Ascending aorta (tissue), 2 donors: ENCODE data around the gene CAMTA1. TPM values are rescaled to one million over a fixed set of nuclear protein-coding genes. Genes with fewer than 3 reads are reported as not detected.

Experiments
- DNase-seq, 2 donors: peaks; one replicate each; pipeline ENCODE4 v3.0.0-alpha.2; 2019; ENCODE audit warnings: low spot score in 2 of 2
- H3K27ac ChIP-seq, 2 donors: fragments of 200-600 bp; sonication (generic); one replicate each; pipeline ENCODE4 v1.5.1; 2016 to 2017; ENCODE audit warnings: mild to moderate bottlenecking in 1 of 2
- H3K27me3 ChIP-seq: fragments of 200-600 bp; sonication (generic); one replicate; pipeline ENCODE4 v1.5.1; 2017
- H3K36me3 ChIP-seq, 2 donors: fragments of 200-600 bp; sonication (generic); one replicate each; pipeline ENCODE4 v1.5.1; 2016
- H3K4me1 ChIP-seq, 2 donors: fragments of 200-600 bp; sonication (generic); one replicate each; pipeline ENCODE4 v1.5.1; 2016 to 2017; ENCODE audit warnings: mild to moderate bottlenecking in 1 of 2
- H3K4me3 ChIP-seq, 2 donors: fragments of 200-600 bp; sonication (generic); one replicate each; pipeline ENCODE4 v1.5.1; 2016 to 2017; ENCODE audit warnings: mild to moderate bottlenecking in 1 of 2
- H3K9me3 ChIP-seq, 2 donors: fragments of 200-600 bp; sonication (generic); one replicate each; pipeline ENCODE4 v1.5.1; 2016
- CTCF ChIP-seq, 3 experiments: fragments of 200-600 bp in 2 of 3; fragments of 450-650 bp in 1 of 3; sonication (generic) in 2 of 3; IDR thresholded peaks; one replicate each; pipeline ENCODE4 v1.5.1; 2016 to 2019; ENCODE audit warnings: antibody characterized with exemption in 3 of 3, mild to moderate bottlenecking in 1 of 3, moderate library complexity in 1 of 3
- intact Hi-C: fragments of 100-400 bp; cut with DNase I; formaldehyde crosslinking; loops from one replicate; pipeline ENCODE4 v1.15.1; 2023
- total RNA-seq: library from RNA; depleted of rRNA; stranded (reverse); fragments of >200 nt; gene quantifications from one replicate; pipeline ENCODE4 v1.1.0, GENCODE V29; 2016

The CAMTA1 gene
- total RNA-seq, 1 donor from 2014 or later, result 53.3 TPM

- no peaks in the 10 kb centered on the region for H3K4me1 ChIP-seq
- no peak overlapping the region for H3K4me3 ChIP-seq
- no peaks in the 10 kb centered on the region for H3K36me3 ChIP-seq
- H3K27ac ChIP-seq, result no peak overlapping the region
- DNase-seq, result no peak
- H3K9me3 ChIP-seq, result no peaks in the 10 kb centered on the region
- intact Hi-C loops, result no loop called here
- H3K27me3 ChIP-seq, result no peaks in the 10 kb centered on the region
- no peak for TF ChIP-seq CTCF (IDR thresholded peaks at IDR 0.05)
Measured at GRCh38 chr1:7624791-7625355, 839.6 kb downstream of the CAMTA1 start.

GRCh38 chr1:7625401-7625800, 840.1 kb downstream of the CAMTA1 start:
- H3K4me1 ChIP-seq, result no peaks in the 10 kb centered on the region
- no peak overlapping the region for H3K27ac ChIP-seq
- no peak for DNase-seq
- no peak overlapping the region for H3K4me3 ChIP-seq
- no peak for TF ChIP-seq CTCF (IDR thresholded peaks at IDR 0.05)
- no peaks in the 10 kb centered on the region for H3K27me3 ChIP-seq
- no peaks in the 10 kb centered on the region for H3K36me3 ChIP-seq
- intact Hi-C loops, result no loop called here
- no peaks in the 10 kb centered on the region for H3K9me3 ChIP-seq

- intact Hi-C loops, result no loop called here
- Histone ChIP-seq H3K4me1 (no peaks in the 10 kb centered on the region), H3K36me3 (no peaks in the 10 kb centered on the region), H3K4me3 (no peak overlapping the region), H3K27me3 (no peaks in the 10 kb centered on the region), H3K9me3 (no peaks in the 10 kb centered on the region), H3K27ac (no peak overlapping the region)
- no peak for TF ChIP-seq CTCF (IDR thresholded peaks at IDR 0.05)
- DNase-seq, result no peak
Measured at GRCh38 chr1:7628273-7628672, 843.0 kb downstream of the CAMTA1 start.

- H3K9me3 ChIP-seq, result no peaks in the 10 kb centered on the region
- TF ChIP-seq CTCF (IDR thresholded peaks at IDR 0.05), result no peak
- H3K36me3 ChIP-seq, result no peaks in the 10 kb centered on the region
- no peak overlapping the region for H3K4me3 ChIP-seq
- H3K27me3 ChIP-seq, result no peaks in the 10 kb centered on the region
- no peak for DNase-seq
- intact Hi-C loops, result no loop called here
- no peak overlapping the region for H3K27ac ChIP-seq
- no peaks in the 10 kb centered on the region for H3K4me1 ChIP-seq
Measured at GRCh38 chr1:7629011-7629410, 843.8 kb downstream of the CAMTA1 start.

- no peak for TF ChIP-seq CTCF (IDR thresholded peaks at IDR 0.05)
Measured at GRCh38 chr1:7629465-7630195, 844.4 kb downstream of the CAMTA1 start.

More at GRCh38 chr1:7629465-7630195, 844.4 kb downstream of the CAMTA1 start:
- Histone ChIP-seq H3K27ac (no peak overlapping the region), H3K27me3 (no peaks in the 10 kb centered on the region), H3K36me3 (no peaks in the 10 kb centered on the region), H3K4me1 (no peaks in the 10 kb centered on the region), H3K9me3 (no peaks in the 10 kb centered on the region), H3K4me3 (no peak overlapping the region)
- intact Hi-C loops, result no loop called here
- no peak for DNase-seq
